HG02973 (cell line): ENCODE results near the gene EFNB2.

ENCODE experiments used
- ATAC-seq: cut with Tn5 transposase; IDR thresholded peaks from one replicate; pipeline ENCODE4 v1.9.1; 2021; ENCODE audit warnings: moderate library complexity; ENCODE audit not compliant: unreplicated experiment

The EFNB2 gene

DNA sequence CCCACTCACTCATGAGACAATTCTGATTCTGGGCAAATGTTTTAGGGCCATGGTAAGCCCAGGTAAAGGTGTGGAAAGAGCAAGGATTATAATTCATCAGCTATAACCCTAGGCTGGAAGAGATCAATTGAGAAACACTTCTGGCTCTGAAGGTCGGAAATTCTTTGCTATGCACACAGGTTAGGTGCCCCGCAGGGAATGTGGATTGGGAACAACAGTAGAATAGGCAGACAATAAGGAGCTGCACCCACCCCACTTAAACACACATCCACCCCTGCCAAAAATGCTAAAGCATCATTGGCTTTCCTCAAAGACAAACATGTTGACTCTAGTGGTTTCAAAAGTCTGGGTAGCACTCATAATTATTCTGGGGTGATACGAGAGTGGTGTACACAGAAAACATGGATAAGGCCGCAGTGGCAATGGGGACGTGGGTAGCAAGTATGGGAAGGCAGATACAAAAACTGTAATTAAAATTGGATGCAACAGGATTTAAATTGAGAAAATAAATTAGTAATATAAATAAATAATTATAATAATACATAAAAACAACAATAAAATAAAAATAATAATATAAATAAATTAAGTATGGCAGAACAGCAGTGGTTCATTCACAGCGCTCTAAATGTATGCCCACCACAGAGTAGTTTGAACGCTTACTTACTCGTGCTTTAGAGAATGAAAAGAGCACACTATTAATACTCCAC is 8.6 kb downstream of the EFNB2 start:
- no peak for ATAC-seq

DNA sequence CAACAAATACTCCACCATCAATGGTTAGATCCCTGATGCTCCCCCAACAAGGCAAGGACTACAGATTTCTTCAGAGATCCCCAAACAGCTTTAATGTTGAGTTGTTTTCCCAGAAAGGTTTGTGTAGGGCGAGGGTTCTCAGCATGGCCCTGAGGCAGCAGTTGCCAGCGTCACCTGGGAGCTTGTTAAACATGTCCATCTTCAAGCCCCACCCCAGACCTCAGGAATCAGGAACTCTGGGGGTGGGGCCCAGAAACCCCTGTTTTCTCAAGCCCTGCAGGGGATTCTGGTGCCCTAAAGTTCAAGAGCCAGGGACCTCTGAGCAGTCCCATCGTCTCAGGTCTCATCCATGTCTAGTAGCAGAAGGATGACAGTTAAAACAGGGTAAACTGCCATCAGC is 9.6 kb downstream of the EFNB2 start:
- ATAC-seq, result no peak

DNA sequence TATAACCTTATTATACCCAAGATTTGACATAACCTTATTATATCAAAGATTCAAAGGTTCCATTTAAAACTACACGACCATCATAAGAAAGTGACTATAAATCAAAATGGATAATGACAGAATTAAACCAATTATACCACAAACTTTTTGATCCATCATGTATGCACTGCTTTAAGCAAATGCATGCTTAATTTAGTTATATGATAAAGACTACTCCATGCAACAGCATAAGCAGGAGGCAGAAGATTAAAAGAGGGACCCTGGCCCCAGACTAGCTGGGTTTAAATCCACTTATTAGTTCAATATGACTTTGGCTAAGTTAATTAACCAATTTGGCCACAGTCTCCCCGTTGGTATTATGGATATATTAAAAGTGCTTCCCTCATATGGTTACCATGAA is 11.4 kb downstream of the EFNB2 start:
- no peak for ATAC-seq

DNA sequence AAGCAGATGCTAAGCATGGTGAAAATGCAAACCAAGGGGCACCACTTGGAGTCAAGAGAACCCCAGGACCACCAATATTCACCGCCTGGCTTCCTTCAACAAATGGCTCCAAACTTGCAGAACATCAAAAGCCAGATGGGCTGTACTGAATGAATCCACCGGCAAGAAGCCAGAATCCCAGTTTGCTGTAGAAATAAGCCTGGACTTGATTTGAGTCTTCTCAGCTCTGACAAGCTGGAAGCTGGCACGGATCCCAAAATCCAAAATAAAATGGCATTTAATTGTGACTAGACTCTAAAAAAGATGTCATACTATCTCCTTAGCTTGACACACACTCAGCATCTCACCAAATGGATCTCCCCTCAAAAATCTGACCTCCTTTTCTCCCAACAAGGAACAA is 11.9 kb downstream of the EFNB2 start:
- no peak for ATAC-seq

DNA sequence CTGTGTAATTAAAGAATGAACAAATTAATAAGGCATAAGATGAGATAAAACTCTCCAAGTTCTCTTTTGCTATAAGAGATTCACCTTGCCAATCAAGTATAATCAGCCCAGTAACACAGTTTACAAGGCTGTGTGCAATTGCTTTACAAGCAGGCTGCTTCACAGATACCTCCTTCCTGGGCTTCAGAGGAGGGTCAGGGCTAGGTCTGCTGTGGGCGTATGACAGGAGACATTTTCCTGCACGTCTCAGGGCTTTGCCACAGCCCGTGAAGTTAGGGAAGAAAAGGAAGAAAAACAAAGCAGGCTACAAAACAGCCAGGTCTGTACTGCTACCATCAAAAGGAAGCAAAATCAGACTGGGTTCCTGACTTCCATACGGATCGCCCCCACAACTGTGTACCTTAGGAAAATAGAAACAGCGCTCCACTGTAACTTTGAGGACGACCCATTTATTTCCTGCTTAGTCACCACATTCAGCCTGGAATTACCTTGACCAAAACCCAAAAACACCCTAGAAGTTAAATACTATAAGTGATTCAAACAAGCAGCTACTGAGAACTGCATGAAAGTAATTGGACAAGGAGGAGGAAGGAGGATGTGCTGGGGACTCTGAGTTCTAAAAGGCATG is 12.4 kb downstream of the EFNB2 start:
- ATAC-seq, result no peak

DNA sequence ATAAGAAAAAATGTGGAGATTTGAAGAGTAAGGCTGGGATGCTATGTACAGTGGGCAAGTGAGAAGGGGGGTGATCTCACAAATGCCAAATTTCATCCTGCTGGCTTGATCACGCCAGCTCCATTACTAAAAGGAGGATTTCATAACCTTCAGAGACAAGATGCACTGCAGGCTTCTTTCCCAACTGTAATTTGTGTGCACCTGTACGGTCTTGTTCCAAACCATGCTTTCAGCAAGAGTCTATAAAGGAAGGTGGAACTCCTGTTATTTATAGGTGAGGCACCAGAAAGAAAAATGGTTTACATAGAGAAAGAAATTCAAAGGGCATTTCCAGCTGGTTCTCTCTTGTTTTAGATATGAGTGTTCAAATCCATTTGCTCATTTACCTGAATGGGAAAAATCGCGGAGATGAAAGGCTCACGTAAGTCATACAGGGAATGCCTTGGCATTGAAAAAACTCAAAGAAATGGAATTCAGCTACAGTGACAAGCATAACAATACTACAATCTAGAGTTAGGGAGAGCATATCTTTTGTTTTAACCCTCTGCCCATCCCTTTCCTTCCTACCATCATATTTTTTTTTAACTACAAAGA is 13.3 kb downstream of the EFNB2 start:
- ATAC-seq, result no peak

DNA sequence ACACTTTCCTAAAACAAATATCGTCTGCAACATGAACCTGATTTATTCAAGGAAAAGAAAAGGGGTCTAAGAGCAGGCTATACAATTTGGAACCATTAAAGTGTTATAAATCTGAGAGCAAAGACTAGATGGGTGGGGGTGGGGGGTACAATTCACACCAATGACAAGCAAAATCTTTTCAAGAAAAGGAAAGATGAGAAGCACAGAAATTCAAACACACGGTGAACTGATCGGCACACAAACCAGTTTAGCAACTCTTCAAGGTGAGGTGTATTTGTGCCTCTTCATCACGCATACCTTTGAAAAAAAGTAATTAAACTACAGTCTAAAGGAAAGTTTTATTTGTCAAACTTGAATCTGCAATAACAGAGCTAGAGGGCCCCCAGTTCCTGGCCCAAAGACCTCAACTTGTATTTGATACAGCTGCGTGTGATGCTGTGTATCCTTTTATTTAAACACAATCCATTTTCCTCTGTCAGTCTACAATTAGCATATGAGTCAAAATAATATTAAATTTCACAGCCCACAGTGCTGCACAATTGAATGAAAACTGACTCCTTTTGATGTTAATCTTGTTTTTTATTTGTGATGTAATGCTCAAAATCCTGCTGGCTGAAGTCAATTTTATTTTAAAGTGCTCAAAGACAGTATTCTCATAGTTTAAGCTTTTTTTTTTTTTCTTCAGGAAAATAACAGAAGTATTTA is 14.2 kb downstream of the EFNB2 start:
- no peak for ATAC-seq

DNA sequence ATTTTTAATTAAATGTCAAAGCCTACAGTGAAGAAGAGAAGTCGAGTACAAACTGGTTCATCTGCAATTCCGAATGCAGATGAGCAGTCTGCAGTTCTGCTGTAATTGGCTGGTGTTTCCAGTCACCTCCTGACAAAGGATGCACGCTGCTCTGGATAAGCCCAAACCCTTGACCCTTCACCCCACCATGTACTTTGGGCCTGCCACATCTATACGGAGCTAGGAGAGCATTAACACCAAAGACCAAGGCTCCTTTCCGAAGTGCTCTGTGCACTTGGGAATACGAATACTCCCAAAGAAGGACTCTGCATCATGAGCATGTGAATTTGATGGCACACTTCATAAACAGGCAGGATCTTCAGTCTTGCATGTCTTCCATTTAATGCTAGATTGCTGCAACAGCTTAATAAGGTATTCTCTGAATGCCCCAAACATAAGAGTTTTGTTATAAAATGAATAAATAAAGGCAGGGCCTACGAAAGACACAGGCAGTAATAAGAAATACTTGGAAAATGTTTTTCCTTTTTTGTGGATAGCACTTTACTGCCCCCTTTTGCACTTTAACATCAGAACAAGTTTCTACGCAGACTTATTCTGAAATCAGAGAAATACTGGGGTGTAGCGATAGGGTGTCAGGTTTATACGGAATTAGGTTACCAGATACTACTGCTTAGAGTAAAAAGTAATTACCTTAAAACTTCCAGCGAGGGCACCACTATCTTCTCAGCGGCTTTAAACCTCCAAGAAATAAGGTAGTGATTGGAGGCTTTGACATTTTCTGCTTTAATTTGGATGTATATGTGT is 15.0 kb downstream of the EFNB2 start:
- no peak for ATAC-seq

DNA sequence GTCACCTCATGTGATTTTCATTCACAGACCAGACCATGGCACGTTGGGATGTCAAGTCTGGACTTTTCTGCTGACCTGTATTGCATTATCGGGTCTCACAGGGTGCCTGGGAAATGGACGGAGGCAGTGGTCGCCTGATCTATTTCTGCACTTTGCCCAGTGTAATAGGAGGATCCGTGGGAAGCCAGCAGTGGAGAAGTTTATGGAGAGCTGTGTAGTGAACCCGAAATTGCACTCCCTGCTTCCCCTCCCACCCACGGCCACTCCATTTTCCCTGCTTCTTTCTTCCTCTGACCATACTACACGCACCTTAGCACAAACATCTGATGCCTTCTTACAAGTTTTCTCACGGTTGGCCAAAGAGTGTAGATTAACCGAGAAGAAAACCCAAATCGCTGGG is 16.9 kb downstream of the EFNB2 start:
- no peak for ATAC-seq

DNA sequence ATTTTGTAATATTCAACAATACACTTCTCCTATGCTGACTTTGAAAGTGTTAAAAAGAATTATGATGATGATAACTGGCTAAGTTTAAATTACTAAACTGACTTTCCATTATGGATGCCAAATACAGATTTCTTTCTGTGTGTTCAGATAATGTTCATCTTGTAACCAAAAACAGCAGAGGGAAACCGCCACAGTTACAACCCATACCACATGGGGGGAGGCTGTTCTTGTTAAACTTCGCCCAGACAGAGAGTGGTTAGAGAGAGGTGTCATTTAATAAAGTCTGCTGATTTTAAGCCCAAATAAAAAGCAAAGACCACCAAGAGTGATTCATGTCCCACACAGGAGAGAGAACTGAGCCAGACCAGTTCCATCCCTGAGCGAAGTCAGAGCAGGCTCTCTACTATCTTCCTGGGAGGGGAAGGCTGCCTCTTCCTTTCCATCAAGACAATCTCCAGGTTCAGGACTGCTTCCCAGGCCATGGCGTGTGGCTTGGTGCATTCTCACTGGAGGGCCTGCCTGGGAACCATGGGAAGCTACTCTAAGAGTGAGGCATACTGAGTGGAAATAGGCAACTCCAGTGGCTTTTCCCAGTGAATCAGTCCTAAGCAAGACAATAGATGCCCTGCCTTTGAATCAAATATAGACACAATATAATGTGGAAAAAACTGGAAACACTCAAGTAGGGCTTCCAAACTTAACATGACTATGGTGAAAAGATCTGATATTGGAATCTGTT is 18.2 kb downstream of the EFNB2 start:
- ATAC-seq, result no peak

DNA sequence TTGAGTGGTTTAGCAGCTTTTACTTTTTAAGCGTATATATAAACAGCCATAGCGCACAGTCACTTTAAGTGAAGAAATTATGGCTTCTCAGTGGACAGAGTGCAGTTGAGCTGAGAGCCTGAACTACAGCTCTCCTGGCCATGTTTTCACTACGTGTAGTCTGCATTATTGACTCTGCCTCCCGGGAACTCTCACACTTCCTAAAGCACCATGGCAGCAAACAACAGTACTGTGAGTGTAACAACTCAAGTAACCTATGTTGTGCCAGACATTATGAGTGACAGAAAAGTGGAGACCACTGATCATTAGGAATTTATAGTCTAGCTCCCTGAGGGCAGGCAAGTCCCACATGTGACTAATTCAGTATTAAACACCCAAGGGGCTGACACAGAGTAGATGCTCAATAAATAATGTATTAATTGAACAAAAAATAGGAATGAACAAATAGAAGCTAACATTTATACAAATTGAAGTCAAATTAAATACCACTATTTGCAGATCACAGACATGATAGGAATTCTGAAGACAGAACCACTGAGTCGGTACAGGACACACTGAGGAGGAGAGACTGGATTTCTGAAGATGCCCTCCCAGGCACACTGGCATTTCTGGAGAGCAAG is 19.7 kb downstream of the EFNB2 start:
- no peak for ATAC-seq

DNA sequence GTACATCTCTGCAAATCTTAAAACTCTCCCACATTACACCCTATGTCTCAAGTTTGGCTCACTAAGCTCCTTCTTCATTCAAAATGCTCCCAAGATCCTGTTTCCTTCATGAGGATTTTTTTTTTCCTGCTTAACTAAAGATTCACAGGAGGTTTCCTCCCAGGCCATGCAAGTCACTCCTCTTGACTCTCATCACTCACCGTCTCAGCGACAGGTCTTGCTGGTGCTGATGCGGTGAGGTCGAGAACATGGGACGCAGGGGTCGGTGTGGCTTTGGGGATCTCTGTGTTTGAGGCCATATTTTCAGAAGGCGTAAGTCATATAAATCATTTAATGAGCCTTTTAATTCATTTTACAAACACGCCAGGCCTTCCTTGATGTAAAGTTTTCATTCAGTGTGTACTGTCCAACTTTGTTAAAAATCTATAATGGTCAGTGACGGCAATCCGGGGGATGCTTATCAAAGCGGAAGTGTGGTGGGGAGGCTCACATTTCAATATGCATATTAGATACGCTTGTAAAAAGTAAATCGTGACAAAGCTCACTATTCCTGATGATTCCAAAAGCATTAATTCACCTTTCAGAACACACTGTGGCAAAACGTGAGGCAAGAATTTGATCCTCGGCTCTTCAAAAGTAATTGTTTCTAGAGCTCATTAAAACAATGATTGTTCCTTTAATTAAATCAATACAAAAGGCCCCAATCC is 20.4 kb downstream of the EFNB2 start:
- no peak for ATAC-seq

DNA sequence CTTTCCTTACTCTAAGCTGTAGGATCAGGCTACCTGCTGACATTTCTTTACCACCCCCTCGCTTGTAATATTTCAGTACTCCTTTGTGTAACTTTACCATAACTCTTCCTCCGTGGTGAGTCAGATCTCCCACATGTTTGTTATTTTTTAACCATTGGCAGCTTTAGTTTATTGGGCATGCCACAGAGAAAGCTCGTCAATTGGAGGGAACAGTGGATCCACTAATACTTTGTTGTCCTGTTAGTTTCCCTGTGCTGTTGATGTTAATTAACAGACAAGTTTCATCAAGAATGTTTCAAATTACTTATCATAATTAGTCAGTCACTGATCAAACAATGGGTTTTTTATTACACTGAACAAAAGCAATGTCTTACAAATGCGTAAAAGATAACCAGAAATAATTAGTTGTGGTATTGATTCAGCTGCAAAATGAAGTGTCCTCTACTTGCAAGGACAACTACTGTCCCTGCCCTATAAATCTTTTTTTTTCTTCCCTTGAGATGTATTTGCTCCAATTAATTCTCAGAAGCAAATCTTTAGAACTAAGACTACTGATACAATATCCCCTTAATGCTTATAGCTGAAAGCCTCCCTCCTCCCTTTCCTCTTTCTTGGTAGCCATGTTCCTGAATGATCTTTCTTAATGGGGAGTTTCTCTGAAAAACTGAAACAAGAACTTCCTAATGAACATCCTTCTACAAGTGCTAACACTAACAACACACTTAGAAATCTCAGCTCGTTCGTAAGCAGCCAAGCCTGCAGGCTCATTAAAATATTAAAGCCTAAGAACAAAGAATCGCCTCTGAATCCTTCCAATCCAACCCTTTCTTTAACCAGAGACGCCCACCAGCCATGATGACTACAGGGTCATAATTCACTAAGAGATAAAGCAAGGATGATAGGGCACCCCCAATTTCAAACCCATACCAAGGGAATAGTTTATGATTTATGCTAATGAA is 22.2 kb downstream of the EFNB2 start:
- no peak for ATAC-seq

DNA sequence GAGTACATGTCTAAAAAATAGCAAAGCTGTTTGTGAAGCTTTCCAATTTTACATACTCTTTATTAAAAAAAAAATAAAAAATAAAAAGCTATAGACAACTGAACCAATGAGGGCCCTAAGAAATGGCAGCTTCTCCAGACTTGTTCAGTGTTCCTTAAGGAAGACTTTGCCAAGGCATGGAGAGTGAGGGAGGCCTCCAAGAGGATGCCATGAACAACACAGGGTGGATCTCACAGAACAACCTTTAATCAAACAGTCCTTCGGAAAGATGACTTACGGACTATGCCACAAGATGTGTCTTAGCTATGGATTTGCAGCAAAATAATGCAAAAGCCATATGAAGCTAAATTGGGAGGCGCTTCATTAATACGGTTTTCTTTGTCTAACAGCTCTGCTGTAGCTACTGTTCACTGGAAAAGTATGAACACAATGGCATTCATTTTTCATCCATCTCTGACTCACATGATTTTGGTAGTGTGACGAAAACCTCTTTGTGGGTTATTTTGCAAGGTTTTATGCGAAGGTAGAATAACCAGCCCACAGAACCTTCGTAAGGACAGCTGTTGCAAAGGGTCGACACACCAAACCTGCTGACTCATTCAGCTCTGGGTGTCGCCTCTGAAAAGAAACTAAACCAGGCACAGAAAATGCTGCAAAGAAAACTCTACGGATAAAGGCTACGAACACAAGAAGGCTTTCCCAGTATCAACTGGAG is 27.7 kb downstream of the EFNB2 start:
- peak; percentile 75 for ATAC-seq

DNA sequence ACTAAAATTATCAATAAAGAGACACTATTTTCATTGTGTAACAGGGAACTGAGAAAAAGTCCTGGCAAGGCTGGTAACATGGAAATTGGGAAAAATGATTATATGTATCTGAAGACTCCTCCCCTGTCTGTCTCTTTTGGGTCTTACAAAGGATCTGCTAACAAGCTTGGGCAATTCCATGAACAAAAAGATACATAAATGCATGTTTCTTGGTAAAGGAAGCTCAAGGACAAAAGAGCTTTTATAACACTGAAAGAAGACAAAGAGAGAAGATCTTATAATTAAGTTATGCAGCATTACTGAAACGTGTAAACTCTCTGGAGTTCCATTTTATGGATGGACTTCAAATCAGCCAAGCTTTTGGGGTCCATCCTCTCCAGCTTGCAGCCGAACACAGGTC is 29.2 kb downstream of the EFNB2 start:
- ATAC-seq, result no peak

DNA sequence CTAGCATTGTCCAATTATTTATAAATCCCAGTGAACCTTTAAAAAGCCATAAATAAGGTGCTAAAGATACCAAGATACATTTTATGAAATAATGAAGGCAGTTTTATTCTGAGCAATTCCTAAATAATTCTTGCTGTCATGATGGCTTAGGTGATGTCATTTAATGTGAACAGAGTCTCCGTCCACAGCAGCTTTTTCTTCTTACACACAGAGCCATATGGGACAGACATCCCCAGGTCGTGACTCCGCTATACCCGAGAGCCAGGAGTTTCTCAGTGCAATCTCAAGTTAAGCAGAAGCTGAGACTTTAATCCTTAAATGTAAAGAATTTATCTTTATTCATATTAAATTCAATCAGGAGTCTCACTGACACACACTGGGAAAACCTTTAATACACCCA is 29.7 kb downstream of the EFNB2 start:
- no peak for ATAC-seq

DNA sequence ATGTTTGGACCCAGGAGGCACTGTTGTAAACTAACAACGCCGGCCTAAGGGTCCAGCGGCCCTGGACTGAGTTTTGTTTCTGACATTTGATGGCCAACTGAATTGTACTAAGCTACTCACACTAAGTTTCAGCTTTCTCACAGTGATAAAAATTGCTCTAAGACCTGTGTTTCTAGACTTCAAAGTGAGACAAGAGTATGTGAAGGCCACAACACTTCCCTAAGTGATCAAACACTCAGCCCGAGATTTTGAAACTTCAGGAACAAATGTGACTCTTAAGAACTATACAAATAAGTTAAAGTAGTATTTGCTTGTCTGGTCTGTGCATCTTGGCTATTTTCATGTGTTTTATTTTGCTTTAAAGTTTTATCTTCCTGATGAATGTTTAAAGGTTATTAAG is 30.2 kb downstream of the EFNB2 start:
- no peak for ATAC-seq
